HG03520 (cell line): ENCODE measurements around the gene STON1.
"Not testable (repeated sequence)": the region's sequence is repeated elsewhere in the genome, so short reads cannot be mapped to it uniquely, and the experiment has no call there.

Experiments used
- ATAC-seq: cut with Tn5 transposase; IDR thresholded peaks from one replicate; pipeline ENCODE4 v1.9.1; 2021; ENCODE audit warnings: mild to moderate bottlenecking, moderate library complexity; ENCODE audit not compliant: unreplicated experiment

STON1 gene

GRCh38 chr2:48568547-48568946 is 38.6 kb downstream of the STON1 start:
- no peak for ATAC-seq

GRCh38 chr2:48569433-48569832 is 39.5 kb downstream of the STON1 start:
- no peak for ATAC-seq

- no peak for ATAC-seq
Observed at GRCh38 chr2:48572816-48573215, 42.9 kb downstream of the STON1 start.

GRCh38 chr2:48574353-48575287 is 44.7 kb downstream of the STON1 start:
- ATAC-seq = no peak

- no peak for ATAC-seq
Observed at GRCh38 chr2:48578313-48578712, 48.4 kb downstream of the STON1 start.

- no peak for ATAC-seq
Observed at GRCh38 chr2:48583961-48584360, 54.0 kb downstream of the STON1 start.

- ATAC-seq = no peak
Observed at GRCh38 chr2:48584551-48584950, 54.6 kb downstream of the STON1 start.

- no peak for ATAC-seq
Observed at GRCh38 chr2:48586433-48586832, 56.5 kb downstream of the STON1 start.

GRCh38 chr2:48587560-48587959 is 57.6 kb downstream of the STON1 start:
- no peak for ATAC-seq

- no peak for ATAC-seq
Observed at GRCh38 chr2:48587961-48588360, 58.0 kb downstream of the STON1 start.

- no peak for ATAC-seq
Observed at GRCh38 chr2:48588745-48589144, 58.8 kb downstream of the STON1 start.

GRCh38 chr2:48589170-48589767 is 59.3 kb downstream of the STON1 start:
- ATAC-seq = no peak

GRCh38 chr2:48590017-48590416 is 60.1 kb downstream of the STON1 start:
- no peak for ATAC-seq

- ATAC-seq = no peak
Observed at GRCh38 chr2:48592067-48592466, 62.1 kb downstream of the STON1 start.

GRCh38 chr2:48596751-48597150 is 66.8 kb downstream of the STON1 start:
- not testable (repeated sequence) for ATAC-seq

GRCh38 chr2:48597492-48597891 is 67.5 kb downstream of the STON1 start:
- no peak for ATAC-seq

- ATAC-seq = no peak
Observed at GRCh38 chr2:48600204-48600813, 70.4 kb downstream of the STON1 start.

GRCh38 chr2:48600917-48601316 is 71.0 kb downstream of the STON1 start:
- no peak for ATAC-seq

GRCh38 chr2:48601349-48601748 is 71.4 kb downstream of the STON1 start:
- no peak for ATAC-seq

GRCh38 chr2:48605482-48606175 is 75.7 kb downstream of the STON1 start:
- no peak for ATAC-seq

- no peak for ATAC-seq
Observed at GRCh38 chr2:48607307-48608014, 77.5 kb downstream of the STON1 start.
